Measurements from ENCODE around the gene MAD1L1. TPM values are rescaled to one million over a fixed set of nuclear protein-coding genes. Genes with fewer than 3 reads are reported as not detected.
A peak's percentile ranks its signal among the peaks of the same experiment; 100 is the strongest.

MAD1L1 gene
- total RNA-seq, 4 donors from 2014 or later = 18.4 to 39.1 (median 25.7) TPM

GRCh38 chr7:2110610-2111396, 121.9 kb downstream of the MAD1L1 start:
- ATAC-seq (ENCODE audit: low FRiP score) (no peak), DNase-seq (ENCODE audit: low spot score) (no peak)
- no peak for TF ChIP-seq CTCF (IDR thresholded peaks at IDR 0.05)

DNA sequence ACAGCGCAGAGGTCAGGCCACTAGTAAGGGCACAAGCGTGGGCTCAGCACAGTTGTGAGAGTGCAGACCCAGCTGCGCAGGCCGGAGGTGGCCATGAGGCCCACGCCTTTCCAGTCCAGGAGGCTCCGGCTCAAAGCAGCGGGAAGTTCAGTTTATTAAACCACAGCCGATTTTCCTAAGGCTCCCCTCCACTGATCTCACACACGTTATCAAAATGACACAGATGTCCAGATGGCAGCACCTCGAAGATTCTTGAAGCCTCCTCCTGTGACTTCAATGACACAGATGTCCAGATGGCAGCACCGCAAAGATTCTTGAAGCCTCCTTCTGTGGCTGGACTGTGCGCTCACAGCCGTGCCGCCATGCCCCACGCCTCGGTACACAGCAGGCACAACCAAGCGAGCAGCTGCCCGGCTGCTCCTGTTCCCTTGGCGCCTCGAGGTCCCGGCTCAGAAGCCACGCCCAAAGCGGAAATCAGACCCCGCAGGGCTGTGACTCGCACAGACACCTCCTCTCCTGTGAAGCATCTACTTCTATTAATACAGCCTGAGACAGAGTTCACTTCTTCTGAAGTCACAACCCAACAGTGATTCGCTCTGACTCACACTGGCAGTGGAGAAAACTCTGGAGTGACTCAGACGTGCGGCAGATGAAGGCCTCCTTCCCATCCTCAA, 122.7 kb downstream of the MAD1L1 start:
- DNase-seq (ENCODE audit: low spot score) = no peak
- no peak for TF ChIP-seq CTCF (IDR thresholded peaks at IDR 0.05)
- ATAC-seq (ENCODE audit: low FRiP score) = peak; percentile 65

GRCh38 chr7:2109251-2109872, 123.4 kb downstream of the MAD1L1 start:
- ATAC-seq (ENCODE audit: low FRiP score) (no peak), DNase-seq (ENCODE audit: low spot score) (no peak)
- TF ChIP-seq CTCF (IDR thresholded peaks at IDR 0.05) = no peak

DNA sequence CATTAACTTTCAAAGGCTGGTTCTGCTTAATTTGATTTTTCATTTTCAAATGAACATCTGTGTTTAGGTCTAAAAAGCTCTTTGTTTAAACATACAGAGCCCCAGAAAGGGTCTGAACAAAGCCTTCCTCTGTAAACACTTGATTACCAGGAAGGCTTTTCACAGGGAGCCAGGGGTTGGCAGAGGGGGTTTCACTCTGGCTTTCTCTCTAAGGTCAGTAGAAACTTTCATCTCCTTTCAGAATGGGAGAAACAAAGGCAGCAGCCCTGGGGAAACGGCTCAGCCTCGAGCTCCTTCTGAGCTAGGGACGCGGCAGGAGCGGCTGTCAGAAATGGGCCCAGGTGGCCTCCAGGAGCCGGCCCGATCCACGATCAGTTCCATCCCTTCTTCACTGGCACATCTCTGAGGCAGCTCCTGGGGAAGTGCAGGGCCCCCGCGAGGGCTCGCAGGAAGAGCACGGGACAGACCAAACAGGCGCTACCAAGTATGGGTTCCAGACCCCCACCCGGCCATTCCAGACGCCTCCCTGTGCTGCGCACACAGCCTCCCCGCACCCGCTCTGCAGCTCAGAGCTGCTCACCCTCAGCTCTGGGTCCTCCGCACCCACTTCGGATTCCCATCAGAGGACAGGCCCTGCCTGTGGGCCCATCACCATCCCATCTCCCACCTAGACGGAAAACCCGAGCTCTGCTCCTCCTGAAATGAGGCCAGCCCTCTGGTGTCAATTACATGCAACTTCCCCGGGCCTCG, 124.1 kb downstream of the MAD1L1 start:
- DNase-seq (ENCODE audit: low spot score) = no peak
- ATAC-seq (ENCODE audit: low FRiP score) = no peak
- TF ChIP-seq CTCF (IDR thresholded peaks at IDR 0.05) = no peak

DNA sequence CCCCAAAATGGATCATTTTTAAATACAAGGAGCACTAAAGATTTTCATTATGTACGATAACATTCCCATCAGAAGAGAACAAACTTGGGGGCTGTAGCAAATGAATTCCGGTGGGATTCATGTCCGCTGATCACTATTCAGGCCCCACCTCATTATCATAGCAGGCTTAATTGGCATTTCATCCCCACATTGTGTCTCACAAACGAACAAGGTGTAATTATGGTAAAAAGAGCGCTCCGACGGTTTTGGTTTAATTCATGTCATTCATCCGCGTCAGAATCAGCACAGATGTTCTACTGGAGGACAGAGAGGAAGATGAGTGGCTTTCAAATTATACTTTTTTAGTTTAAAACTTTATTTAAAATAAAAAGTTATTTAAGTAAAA, 124.7 kb downstream of the MAD1L1 start:
- DNase-seq (ENCODE audit: low spot score) = no peak
- TF ChIP-seq CTCF (IDR thresholded peaks at IDR 0.05) = no peak

DNA sequence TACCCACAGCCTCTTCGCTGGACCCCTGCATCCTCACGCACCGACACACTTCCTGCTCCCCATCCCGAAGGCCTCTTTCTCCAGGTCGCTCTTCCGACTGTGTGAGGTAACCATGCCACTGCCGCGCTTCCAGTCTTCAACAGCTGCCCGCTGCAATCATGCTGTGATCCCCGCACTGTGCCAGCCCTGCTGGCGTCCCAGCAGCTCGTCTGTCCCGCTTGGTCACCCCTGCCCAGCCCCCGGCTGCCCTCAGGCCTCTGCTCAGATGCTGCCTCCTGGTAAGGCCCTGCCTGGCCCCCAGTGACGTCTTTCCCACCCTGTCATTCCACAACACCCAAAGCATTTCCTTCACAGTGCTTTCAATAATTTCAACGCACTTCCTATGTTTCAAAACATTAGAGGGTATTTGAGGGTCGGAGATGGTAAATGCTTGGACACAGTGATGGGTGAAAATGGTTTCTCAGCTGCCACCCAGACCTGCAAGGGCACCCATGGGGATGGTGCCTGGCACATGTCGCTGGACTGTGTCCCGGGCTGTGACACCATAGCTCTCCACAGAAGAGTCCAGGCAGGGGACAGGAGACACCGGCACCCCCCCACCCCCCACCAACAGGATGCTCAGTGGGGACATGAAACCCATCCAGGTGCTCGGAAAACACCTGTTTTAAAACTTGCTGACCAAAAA, 125.2 kb downstream of the MAD1L1 start:
- DNase-seq (ENCODE audit: low spot score) = no peak
- no peak for ATAC-seq (ENCODE audit: low FRiP score)
- no peak for TF ChIP-seq CTCF (IDR thresholded peaks at IDR 0.05)

More for the DNA sequence above, 124.7 kb downstream of the MAD1L1 start:
- ATAC-seq (ENCODE audit: low FRiP score) = no peak
